BJ (cell line): ENCODE measurements around the gene TPRA1. TPM values are rescaled to one million over a fixed set of nuclear protein-coding genes. Genes with fewer than 3 reads are reported as not detected.
A peak's percentile ranks its signal among the peaks of the same experiment; 100 is the strongest.

ENCODE experiments used
- CTCF ChIA-PET: fragments of 350-600 bp; formaldehyde crosslinking; extraction: SDS; loops from one replicate; lab custom pipeline; 2021; ENCODE audit warnings: antibody characterized with exemption, inconsistent platforms; lab: Yijun Ruan, JAX
- POLR2A ChIA-PET: fragments of 300-600 bp; sonication (Branson Sonifier 250); formaldehyde crosslinking; extraction: SDS; loops from one replicate; lab custom pipeline; 2021; ENCODE audit warnings: antibody characterized with exemption; lab: Charles Lee
- DNase-seq: peaks from one replicate; pipeline ENCODE4 v3.0.0-alpha.2; 2011; ENCODE audit warnings: low read depth
- H3K27me3 ChIP-seq: 2 replicates; pipeline ENCODE4 v1.6.0; 2011; ENCODE audit warnings: low read length; ENCODE audit not compliant: control insufficient read depth, insufficient read depth
- H3K36me3 ChIP-seq: 2 replicates; pipeline ENCODE4 v1.5.1; 2011; ENCODE audit warnings: low read length; ENCODE audit not compliant: control insufficient read depth, insufficient read depth
- H3K4me3 ChIP-seq: 2 replicates; pipeline ENCODE4 v1.5.1; 2011; ENCODE audit warnings: low read depth, mild to moderate bottlenecking, control low read depth, low read length
- CTCF ChIP-seq: IDR thresholded peaks from 2 replicates; pipeline ENCODE4 v1.5.1; 2011; ENCODE audit warnings: low read depth, mild to moderate bottlenecking, control low read depth, inconsistent platforms, low read length, moderate library complexity; ENCODE audit not compliant: insufficient read depth
- polyA plus RNA-seq: library from polyadenylated mRNA; depleted of rRNA; stranded (reverse); fragments of >200 nt; gene quantifications from 2 replicates; pipeline ENCODE4 v1.2.3, GENCODE V29; 2011

TPRA1 gene
- polyA plus RNA-seq, 1 experiment = 72.2 TPM

DNA sequence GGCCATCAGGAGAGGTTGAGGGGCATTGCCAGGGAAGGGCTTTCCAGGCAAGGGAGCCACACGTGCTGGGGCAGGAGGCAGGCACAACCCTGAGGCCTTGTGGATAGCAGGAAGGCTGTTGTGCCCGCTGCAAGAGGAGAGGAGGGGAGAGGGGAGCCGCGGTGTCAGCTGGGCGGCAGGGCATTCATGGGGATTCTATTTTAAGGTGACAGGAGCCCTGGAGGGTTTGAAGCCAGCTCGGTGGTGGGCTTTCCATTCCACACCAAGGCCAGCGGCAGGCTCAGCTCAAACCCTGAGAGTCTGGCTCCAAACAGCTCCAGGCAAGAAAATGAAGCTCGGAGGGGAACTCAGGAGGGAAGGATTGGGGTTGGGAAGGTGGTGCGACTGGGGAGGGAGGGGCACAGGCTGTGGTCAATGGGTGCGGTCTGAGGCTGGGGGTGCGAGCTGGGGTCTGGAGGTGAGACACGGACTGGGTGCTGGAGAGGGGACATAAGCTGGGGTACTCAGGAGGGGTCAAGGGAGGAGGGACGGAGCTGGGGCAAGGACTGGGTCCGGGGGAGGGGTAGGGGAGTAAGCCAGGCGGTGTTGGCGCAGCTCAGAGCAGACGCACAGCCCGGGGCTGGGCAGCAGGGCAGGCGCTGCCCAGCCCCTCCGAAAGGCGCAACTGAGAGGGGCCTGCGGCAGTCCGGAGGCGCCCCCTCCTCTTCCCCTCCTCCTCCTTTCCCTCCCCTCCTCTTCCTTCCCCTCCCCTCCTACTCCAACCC lies 43.4 kb downstream of the TPRA1 start:
- TF ChIP-seq CTCF = no peak
- DNase-seq = no peak
- ChIA-PET CTCF (interaction anchor here (0.5 to 6.5 kb wide), 22 partner anchors 9 to 1024 kb away, joined by 3 to 61 read pairs (median 3); partner anchors contain the start of gene CHST13), POLR2A (no interaction called here)
- H3K27me3 ChIP-seq = peaks cover 5% of the 10 kb centered on the region
- H3K36me3 ChIP-seq = no peaks in the 10 kb centered on the region
- peak overlapping the region; percentile 62 for H3K4me3 ChIP-seq

GRCh38 chr3:127546554-127546953 lies 44.0 kb downstream of the TPRA1 start:
- Histone ChIP-seq H3K27me3 (peaks cover 5% of the 10 kb centered on the region), H3K36me3 (no peaks in the 10 kb centered on the region), H3K4me3 (no peak overlapping the region)
- no peak for TF ChIP-seq CTCF
- POLR2A ChIA-PET = no interaction called here
- DNase-seq = no peak
- CTCF ChIA-PET = interaction anchor here (0.6 to 6.5 kb wide), 15 partner anchors 8 to 1023 kb away, joined by 3 to 61 read pairs (median 6); partner anchors contain the start of gene CHST13

DNA sequence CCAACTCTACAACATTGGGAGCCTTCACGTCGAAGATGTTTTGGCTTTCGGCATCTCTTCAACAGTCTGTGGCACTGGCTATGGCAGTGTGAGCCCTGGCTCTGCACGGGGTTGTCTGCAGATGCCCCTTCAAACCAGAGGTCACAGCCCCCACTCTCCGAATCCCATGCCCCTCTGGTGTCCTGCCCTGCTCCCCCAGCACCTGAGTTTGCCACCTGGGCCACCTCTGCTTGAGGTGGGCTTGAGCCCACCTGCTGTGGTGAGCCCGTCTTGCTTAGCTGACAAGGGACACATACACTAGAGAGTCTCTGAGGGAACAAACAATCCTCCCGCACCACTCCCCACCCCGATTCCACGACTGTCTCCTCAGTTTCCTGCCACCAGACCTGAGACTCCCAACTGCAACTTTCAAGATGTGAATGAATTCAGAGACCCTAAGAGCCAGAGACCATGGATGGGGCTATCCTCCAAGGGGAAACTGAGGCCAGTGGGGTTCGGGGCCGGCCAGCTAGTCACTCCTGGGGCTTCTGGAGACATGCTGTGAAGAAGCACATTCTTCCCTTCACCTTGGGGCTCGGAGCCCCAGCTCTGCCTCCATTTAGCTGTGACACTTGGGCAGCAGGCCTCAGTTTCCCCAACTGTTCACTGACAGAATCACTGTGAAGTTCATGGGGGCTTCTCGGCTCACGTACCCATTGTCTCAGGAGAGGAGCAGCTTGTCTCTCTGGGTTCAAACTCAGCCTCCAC lies 44.6 kb downstream of the TPRA1 start:
- H3K36me3 ChIP-seq = no peaks in the 10 kb centered on the region
- no peak for TF ChIP-seq CTCF
- ChIA-PET CTCF (interaction anchor here (0.6 to 6.5 kb wide), 14 partner anchors 9 to 1023 kb away, joined by 3 to 61 read pairs (median 5); partner anchors contain the start of gene CHST13), POLR2A (no interaction called here)
- DNase-seq = no peak
- peaks cover 4% of the 10 kb centered on the region for H3K27me3 ChIP-seq
- H3K4me3 ChIP-seq = no peak overlapping the region

DNA sequence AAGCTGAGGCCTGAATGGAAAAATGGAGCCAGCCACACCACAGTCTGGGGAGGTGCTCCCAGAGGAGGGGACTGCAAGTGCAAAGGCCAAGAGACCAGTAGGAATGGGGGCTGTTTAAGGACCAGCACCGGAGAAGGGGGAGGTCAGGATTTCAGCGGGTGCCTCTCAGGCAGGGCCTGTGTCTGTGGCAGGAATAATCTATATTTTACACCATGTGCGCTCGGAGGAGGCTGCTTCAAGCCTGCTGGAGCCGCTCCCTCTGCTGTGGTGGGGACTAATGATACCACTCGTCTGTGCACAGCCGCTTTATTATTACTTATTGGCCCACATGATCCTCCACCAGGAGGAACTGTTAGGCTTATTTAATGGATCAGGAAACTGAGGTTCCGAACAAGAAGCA lies 45.3 kb downstream of the TPRA1 start:
- DNase-seq = no peak
- no peak for TF ChIP-seq CTCF
- H3K27me3 ChIP-seq = peaks cover 4% of the 10 kb centered on the region
- CTCF ChIA-PET = interaction anchor here (0.6 to 6.5 kb wide), 21 partner anchors 9 to 1069 kb away, joined by 3 to 61 read pairs (median 4); partner anchors contain the start of genes CHST13 and ZXDC
- no peak overlapping the region for H3K4me3 ChIP-seq
- POLR2A ChIA-PET = no interaction called here
- no peaks in the 10 kb centered on the region for H3K36me3 ChIP-seq

DNA sequence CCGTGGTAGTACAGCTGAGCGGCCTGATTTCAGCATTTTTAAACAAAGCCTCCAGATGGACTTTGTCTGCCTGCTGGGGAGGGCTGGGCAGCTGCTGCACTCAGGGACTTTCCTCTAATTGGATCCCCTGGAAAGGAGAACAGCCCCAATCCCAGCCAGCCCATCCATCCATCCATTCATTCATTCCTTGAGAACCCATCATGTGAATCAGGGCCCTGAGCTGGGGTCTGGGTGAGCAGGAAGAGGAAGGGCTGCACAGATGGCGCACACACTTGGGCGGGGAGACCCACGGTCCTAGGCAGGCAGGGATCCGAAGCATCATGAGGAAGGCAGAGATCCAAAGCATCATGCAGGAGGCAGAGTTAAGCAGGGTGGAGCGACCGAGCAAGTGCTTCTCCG lies 45.7 kb downstream of the TPRA1 start:
- ChIA-PET CTCF (interaction anchor here (0.6 to 6.5 kb wide), 24 partner anchors 9 to 1069 kb away, joined by 3 to 61 read pairs (median 4); partner anchors contain the start of genes CHST13 and ZXDC), POLR2A (no interaction called here)
- Histone ChIP-seq H3K36me3 (no peaks in the 10 kb centered on the region), H3K27me3 (peaks cover 3% of the 10 kb centered on the region), H3K4me3 (no peak overlapping the region)
- no peak for DNase-seq
- no peak for TF ChIP-seq CTCF
